ENCODE data around the gene CASP8.
"Not testable (repeated sequence)": the region's sequence is repeated elsewhere in the genome, so short reads cannot be mapped to it uniquely, and the experiment has no call there.

The CASP8 gene

GRCh38 chr2:201260302-201260800 is at the start of gene CASP8:
CASP8 (plus strand) TSS chr2:201260536; CDS start chr2:201266487, 5,951 bp downstream.
- DNase-seq (ENCODE audit: low spot score) = peak; percentile 65

GRCh38 chr2:201215963-201216362 is 44.4 kb upstream of the CASP8 start:
- no peak for DNase-seq (ENCODE audit: low spot score)

GRCh38 chr2:201216918-201217317 is 43.4 kb upstream of the CASP8 start:
- DNase-seq (ENCODE audit: low spot score) = no peak

- no peak for DNase-seq (ENCODE audit: low spot score)
These were observed 41.6 kb upstream of the CASP8 start for GRCh38 chr2:201218780-201219179.

- no peak for DNase-seq (ENCODE audit: low spot score)
These were observed 40.8 kb upstream of the CASP8 start for GRCh38 chr2:201219328-201220096.

GRCh38 chr2:201220102-201220570 is 40.2 kb upstream of the CASP8 start:
- no peak for DNase-seq (ENCODE audit: low spot score)

GRCh38 chr2:201223089-201224073 is 37.0 kb upstream of the CASP8 start:
- DNase-seq (ENCODE audit: low spot score) = no peak

- DNase-seq (ENCODE audit: low spot score) = no peak
These were observed 31.9 kb upstream of the CASP8 start for GRCh38 chr2:201228271-201228911.

- DNase-seq (ENCODE audit: low spot score) = no peak
These were observed 31.4 kb upstream of the CASP8 start for GRCh38 chr2:201228912-201229290.

- peak; percentile 97 for DNase-seq (ENCODE audit: low spot score)
These were observed 28.4 kb upstream of the CASP8 start for GRCh38 chr2:201231781-201232466.

GRCh38 chr2:201232467-201232815 is 27.9 kb upstream of the CASP8 start:
- DNase-seq (ENCODE audit: low spot score) = no peak

GRCh38 chr2:201233192-201233811 is 27.0 kb upstream of the CASP8 start:
- DNase-seq (ENCODE audit: low spot score) = peak; percentile 89

- no peak for DNase-seq (ENCODE audit: low spot score)
These were observed 26.3 kb upstream of the CASP8 start for GRCh38 chr2:201233812-201234662.

- no peak for DNase-seq (ENCODE audit: low spot score)
These were observed 25.6 kb upstream of the CASP8 start for GRCh38 chr2:201234663-201235135.

- DNase-seq (ENCODE audit: low spot score) = peak; percentile 85
These were observed 24.2 kb upstream of the CASP8 start for GRCh38 chr2:201235860-201236811.

GRCh38 chr2:201237486-201238123 is 22.7 kb upstream of the CASP8 start:
- DNase-seq (ENCODE audit: low spot score) = no peak

GRCh38 chr2:201239167-201239935 is 21.0 kb upstream of the CASP8 start:
- not testable (repeated sequence) for DNase-seq (ENCODE audit: low spot score)
